ENCODE results near the gene TNRC6A.
"Not testable (repeated sequence)": the region's sequence is repeated elsewhere in the genome, so short reads cannot be mapped to it uniquely, and the experiment has no call there.

TNRC6A gene

GRCh38 chr16:24728891-24729242, 584 bp upstream of the TNRC6A start:
- DNase-seq: no peak

GRCh38 chr16:24729951-24730815, 732 bp downstream of the TNRC6A start:
- peak; percentile 13 to 40 for DNase-seq

GRCh38 chr16:24730914-24731313, 1.5 kb downstream of the TNRC6A start:
- DNase-seq: no peak

- no peak for DNase-seq
These were observed 2.4 kb downstream of the TNRC6A start for GRCh38 chr16:24731722-24732419.

DNA sequence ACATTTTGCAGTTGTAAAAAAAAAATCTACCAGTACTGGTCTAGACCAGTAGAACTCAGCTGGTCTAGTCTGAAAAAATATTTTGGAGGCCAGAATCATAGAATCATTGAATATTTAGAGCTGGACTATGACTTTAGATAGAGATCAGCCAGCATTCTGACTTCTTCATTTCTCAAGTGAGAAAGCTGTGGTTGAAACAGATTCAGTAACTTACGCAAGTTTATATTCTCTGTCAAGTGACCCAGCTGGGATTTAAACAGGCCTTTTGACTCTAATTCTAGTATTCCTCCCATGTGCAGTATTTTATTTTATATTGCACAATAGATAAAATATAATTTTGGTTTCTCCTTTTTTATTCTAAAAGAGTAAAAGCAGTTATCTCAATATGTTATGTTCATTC, 4.9 kb downstream of the TNRC6A start:
- DNase-seq: peak; percentile 45 to 63

- no peak for DNase-seq
These were observed 7.3 kb downstream of the TNRC6A start for GRCh38 chr16:24736758-24737157.

DNA sequence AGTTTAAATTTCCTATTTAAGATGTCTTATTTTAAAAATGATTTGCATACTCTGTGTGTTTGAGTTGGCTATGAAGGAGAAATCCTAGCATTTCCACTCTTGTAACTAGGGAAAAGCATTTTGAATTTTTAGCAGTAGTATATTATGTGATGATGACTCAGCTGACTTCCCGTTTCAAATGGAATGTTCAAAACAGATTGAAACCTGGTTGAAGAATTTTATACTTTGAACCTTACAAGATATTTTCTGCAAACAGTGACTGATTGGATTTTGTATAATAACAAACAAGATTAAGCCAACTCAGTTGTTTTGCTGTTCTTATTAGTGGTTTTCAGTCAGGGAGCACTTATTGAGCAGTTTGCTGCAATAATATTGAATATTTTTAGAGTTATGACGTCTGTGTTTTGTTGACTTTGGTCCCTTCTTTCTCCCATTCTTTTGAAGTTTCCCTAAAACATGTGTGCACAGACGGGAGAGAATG, 8.0 kb downstream of the TNRC6A start:
- DNase-seq: peak; percentile 14 to 37

DNA sequence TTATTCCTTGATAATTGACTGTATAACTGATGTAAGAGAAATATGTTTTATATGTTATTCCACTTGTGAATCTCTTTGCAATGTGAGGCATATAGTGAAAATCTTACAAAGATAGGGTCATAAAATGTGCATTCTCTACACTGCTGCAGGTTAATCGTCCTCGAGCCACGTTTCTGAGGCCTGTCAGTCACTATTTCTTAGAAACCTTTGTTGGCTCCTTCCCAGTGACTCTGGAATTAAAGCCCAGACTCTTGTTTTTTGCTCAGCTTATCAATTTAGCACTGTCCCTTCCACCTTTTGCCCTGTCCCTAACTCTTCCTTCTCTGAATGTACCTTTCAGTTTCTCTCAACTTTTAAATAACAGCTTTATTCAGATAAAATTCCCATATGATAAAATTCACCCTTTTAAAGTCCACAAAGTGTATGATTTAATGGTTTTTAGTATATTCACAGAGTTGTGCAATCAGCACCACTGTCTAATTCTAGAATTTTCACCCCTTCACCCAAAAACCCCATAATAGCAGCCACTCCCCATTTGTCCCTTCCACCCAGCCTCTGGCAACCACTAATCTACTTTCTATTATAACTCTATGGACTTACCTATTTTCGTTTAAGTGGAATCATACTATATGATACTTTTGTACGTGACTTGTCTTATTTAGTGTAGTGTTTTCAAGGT, 8.6 kb downstream of the TNRC6A start:
- DNase-seq: no peak

- no peak for DNase-seq
These were observed 9.4 kb downstream of the TNRC6A start for GRCh38 chr16:24738895-24739294.

DNA sequence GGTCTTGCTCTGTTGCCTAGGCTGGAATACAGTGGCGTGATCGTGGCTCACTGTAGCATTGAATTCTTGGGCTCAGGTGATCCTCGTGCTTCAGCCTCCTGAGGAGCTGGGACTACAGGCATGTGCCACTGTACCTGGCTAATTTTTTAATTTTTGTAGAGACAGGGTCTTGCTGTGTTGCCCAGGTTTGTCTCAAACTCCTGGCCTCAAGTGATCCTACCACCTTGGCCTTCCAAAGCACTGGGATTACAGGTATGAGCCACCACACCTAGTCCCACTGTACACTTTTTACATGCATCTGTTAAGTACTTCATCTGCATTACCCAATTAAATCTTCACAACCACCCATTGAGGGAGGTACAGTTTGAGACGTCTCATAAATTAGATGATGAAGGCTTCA, 12.4 kb downstream of the TNRC6A start:
- DNase-seq: no peak

DNA sequence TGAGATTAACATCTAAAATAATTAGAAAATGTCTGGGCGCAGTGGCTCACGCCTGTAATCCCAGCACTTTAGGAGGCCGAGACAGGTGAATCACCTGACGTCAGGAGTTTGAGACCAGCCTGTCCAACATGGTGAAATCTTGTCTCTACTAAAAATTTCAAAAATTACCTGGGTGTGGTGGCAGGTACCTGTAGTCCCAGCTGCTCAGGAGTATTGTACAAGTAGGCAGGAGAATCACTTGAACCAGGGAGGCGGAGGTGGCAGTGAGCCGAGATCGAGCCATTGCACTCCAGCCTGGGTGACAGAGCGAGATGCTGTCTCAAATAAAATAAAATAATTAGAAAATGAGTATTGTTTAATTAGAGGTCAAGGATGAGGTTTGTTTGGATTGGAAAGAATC, 13.2 kb downstream of the TNRC6A start:
- not testable (repeated sequence) for DNase-seq

- peak in 1 of 2 donors; percentile 17 for DNase-seq
These were observed 15.9 kb downstream of the TNRC6A start for GRCh38 chr16:24745391-24745790.

GRCh38 chr16:24745791-24746190, 16.3 kb downstream of the TNRC6A start:
- no peak for DNase-seq

DNA sequence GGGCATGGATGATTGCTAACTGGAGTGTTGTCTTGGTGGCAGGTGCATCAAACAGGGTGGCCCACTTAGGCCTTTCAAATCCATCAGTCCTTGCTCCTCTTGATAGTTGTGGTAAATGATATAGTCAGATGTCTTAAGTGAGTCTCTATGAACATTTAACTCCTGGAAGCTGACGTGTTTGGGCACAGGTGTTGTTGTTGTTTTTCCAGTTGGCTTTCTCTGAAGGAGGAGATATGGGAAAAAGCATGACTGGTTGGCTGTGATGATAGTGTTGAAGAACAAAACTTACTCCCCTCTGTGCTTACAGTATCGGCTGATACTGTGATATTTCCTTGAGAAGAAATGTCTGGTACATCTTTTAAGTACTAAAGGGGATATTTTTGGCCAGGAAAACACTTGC, 18.0 kb downstream of the TNRC6A start:
- DNase-seq: no peak

- DNase-seq: peak; percentile 72 to 75
These were observed 18.8 kb downstream of the TNRC6A start for GRCh38 chr16:24748242-24748641.

DNA sequence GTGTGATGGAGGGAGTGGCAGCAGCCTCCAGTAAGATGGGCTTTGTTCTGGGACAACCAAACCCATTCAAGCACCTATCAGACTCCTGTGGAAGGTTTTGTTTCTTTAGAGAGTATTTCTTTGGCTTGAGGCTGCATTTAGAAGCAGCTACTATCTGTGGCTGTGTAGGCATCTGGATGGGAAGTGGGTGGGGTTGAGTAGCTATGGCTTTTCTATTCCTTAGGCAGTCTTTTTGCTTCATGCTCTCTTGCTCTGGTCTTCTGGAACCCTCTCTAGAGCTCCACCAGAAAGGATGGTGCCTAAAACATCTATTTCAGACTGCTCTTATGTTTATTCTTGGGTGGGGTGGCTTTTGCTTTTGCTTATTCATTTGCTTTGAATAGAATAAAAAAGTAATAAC, 19.9 kb downstream of the TNRC6A start:
- no peak for DNase-seq

DNA sequence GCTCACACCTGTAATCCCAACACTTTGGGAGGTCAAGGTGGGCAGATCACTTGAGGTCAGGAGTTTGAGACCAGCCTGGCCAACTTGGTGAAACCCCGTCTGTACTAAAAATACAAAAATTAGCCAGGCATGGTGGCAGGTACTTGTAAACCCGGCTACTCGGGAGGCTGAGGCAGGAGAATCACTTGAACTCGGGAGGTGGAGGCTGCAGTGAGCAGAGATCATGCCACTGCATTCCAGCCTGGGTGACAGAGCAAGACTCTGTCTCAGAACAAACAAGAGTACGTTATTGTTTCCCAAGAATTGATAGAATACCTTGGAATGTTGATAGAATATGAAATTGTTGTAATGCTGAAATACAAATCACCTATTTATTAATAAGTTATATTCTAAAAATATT, 20.4 kb downstream of the TNRC6A start:
- DNase-seq: not testable (repeated sequence)

GRCh38 chr16:24753000-24753399, 23.5 kb downstream of the TNRC6A start:
- DNase-seq: no peak

DNA sequence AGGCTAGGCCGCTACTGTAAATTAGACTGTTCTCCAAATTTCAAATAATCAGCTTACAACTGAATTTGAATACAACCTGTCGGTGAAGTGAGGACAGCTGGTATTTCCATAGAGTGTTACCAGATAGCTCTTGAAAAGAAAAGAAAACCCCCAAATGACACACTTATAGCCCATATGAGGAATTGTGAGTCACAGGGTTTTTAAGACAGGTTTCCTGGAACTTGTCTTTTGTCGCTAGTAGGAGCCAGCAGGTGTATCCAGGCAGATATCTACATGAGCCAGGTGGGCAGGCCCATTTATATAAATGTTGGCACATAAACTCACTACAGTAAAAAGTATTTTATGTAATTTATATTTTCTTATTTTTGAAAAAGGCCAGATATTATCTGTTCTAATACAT, 24.0 kb downstream of the TNRC6A start:
- no peak for DNase-seq

DNA sequence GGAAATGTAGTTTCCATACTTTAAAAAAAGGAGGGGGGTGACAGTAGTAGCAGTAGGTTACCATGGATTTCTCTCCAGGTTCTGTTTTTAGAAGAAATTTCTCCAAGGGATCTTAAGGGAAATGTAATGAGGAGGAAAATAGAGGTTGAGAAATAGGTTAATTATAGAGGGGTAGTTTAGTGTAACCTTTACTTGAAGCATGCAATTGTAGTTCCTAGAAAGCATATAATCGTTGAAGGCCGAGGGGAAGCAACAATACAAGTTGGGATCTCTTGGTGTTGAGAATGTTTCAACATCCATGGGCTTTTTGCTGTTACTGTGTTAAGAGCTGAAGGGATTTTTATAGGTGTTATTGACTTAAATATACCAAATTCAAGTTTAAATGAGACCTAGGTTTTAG, 25.1 kb downstream of the TNRC6A start:
- no peak for DNase-seq

GRCh38 chr16:24755201-24755874, 25.9 kb downstream of the TNRC6A start:
- no peak for DNase-seq

DNA sequence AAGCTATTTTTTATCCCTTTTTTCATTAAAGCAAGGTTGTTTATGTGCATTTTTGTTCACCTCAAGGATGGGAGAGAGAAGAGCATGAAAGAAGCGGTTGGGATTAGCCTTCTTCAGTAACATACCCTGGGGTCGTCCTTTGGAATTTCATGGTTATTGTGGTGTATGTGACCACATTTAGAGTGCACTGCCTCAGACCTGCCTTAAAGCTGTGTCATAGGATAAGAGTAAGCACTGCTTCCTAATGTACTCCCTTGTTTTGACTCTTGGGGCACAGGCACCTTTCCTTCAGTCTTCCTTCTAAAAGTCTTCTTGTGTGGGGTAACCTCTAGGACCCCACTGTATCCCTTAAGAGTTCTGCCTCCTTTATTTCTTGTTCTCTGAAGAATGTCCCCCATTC, 28.9 kb downstream of the TNRC6A start:
- DNase-seq: no peak

- no peak for DNase-seq
These were observed 29.6 kb downstream of the TNRC6A start for GRCh38 chr16:24759006-24759405.

All from inflammatory macrophage (primary cell).